Nucleus accumbens (tissue), 56 donors: ENCODE results near the gene ACADVL.

Experiments
- DNase-seq, 56 donors: peaks; one replicate each; lab custom pipeline; 2025; lab: John Stamatoyannopoulos, UW

Gene ACADVL

GRCh38 chr17:7190276-7190917, 29.3 kb upstream of the ACADVL start:
- DNase-seq, result no peak

- DNase-seq, result no peak
These were observed 28.7 kb upstream of the ACADVL start for GRCh38 chr17:7191069-7191468.

- DNase-seq, result peak in 19 of 56 donors; percentile 8 to 59 (median 19)
These were observed 28.0 kb upstream of the ACADVL start for GRCh38 chr17:7191571-7192270.

GRCh38 chr17:7192271-7192937, 27.3 kb upstream of the ACADVL start:
- no peak for DNase-seq

- no peak for DNase-seq
These were observed 23.8 kb upstream of the ACADVL start for GRCh38 chr17:7195971-7196370.

- no peak for DNase-seq
These were observed 22.9 kb upstream of the ACADVL start for GRCh38 chr17:7196651-7197401.

GRCh38 chr17:7203391-7203790, 16.3 kb upstream of the ACADVL start:
- no peak for DNase-seq

GRCh38 chr17:7204336-7204735, 15.4 kb upstream of the ACADVL start:
- DNase-seq, result peak in 1 of 56 donors; percentile 20

- peak in 53 of 56 donors; percentile 36 to 91 (median 78) for DNase-seq
These were observed 14.8 kb upstream of the ACADVL start for GRCh38 chr17:7204828-7205461.

- no peak for DNase-seq
These were observed 14.2 kb upstream of the ACADVL start for GRCh38 chr17:7205561-7205960.

GRCh38 chr17:7207120-7208001, 12.4 kb upstream of the ACADVL start:
- DNase-seq, result no peak

- DNase-seq, result no peak
These were observed 11.6 kb upstream of the ACADVL start for GRCh38 chr17:7208027-7208571.

GRCh38 chr17:7208754-7209460, 10.8 kb upstream of the ACADVL start:
- DNase-seq, result no peak

GRCh38 chr17:7211491-7212273, 8.1 kb upstream of the ACADVL start:
- no peak for DNase-seq

- DNase-seq, result peak in 45 of 56 donors; percentile 50 to 92 (median 80)
These were observed 5.8 kb upstream of the ACADVL start for GRCh38 chr17:7213895-7214299.

- DNase-seq, result peak; percentile 56 to 98 (median 93)
These were observed 5.2 kb upstream of the ACADVL start for GRCh38 chr17:7214300-7215135.
